Measurements from ENCODE around the gene PDZRN3. TPM values are rescaled to one million over a fixed set of nuclear protein-coding genes. Genes with fewer than 3 reads are reported as not detected.

The PDZRN3 gene
- total and polyA plus RNA-seq, 7 experiments from 2014 or later, result not detected

DNA sequence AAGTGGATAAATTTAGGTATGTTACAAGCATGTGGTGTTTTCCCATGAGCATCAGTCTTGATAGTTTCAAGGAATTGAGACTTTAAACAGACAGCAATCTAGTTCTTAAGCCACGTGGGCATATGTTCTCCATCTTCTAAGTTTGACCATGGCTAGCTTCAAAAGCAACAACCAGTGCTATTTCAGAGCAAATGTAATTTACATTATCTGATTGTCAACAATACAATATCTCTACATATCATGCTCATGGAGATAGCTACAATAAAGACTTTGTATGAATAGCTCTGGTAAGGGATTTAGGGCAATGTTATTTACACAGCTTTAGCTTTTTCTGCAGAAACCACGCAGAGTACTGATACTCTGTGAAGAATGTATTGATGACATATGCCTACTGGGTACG is 38.8 kb upstream of the PDZRN3 start:
- no peak for ATAC-seq
- intact Hi-C loops (cut with micrococcal nuclease), result no loop called here
- H3K9me3 ChIP-seq (ENCODE audit: control insufficient read depth in 2 of 3, low read length in 3 of 3), result no peaks in the 10 kb centered on the region
- Mint-ChIP-seq H3K27ac (no peak overlapping the region), H3K27me3 (peaks cover 0 to 12% (median 0%) of the 10 kb centered on the region in 5 donors), H3K4me1 (peaks cover 0 to 1% (median 0%) of the 10 kb centered on the region in 7 donors), H3K4me3 (no peak overlapping the region), H3K36me3 (peaks cover 0 to 3% (median 0%) of the 10 kb centered on the region in 5 donors), H3K9me3 (peaks cover 0 to 10% (median 4%) of the 10 kb centered on the region in 11 donors)
- peaks cover 0 to 2% of the 10 kb centered on the region in 2 donors for H3K27me3 ChIP-seq (ENCODE audit: control insufficient read depth in 2 of 2, insufficient read depth in 2 of 2, low read length in 2 of 2)
- ChIA-PET CTCF (no interaction called here), POLR2A (no interaction called here)
- H3K4me3 ChIP-seq (ENCODE audit: low read length), result no peak overlapping the region
- DNase-seq, result no peak
- no peaks in the 10 kb centered on the region for H3K36me3 ChIP-seq (ENCODE audit: control insufficient read depth in 2 of 3, insufficient read depth in 3 of 3, low read length in 3 of 3)
- no peak overlapping the region for H3K27ac ChIP-seq (ENCODE audit: low read depth, low read length)
- no peaks in the 10 kb centered on the region for H3K4me1 ChIP-seq (ENCODE audit: control insufficient read depth in 2 of 2, insufficient read depth in 2 of 2, low read length in 2 of 2)

DNA sequence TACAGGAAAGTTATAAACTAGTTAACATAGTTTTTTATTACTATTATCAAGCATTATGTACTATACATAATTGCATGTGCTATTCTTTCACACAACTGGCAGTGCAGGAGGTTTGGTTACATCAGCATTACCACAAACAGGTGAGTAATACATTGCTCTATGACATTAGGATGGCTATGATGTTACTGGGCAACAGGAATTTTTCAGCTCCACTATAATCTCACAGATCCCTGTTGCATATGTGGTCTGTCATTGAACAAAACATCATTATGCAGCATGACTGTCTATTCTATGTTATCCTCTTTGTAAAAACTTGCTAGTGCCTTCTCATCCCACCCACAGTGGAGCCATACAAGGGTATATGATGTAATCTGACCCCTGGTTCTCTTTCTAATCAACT is 36.5 kb upstream of the PDZRN3 start:
- ATAC-seq (no peak), DNase-seq (no peak)
- CTCF ChIA-PET, result interaction anchor here (0.7 kb wide), 1 partner anchor 135 kb away, joined by 4 read pairs; no protein-coding TSS in a partner anchor
- H3K27me3 ChIP-seq (ENCODE audit: control insufficient read depth in 2 of 2, insufficient read depth in 2 of 2, low read length in 2 of 2), result peaks cover 0 to 2% of the 10 kb centered on the region in 2 donors
- Mint-ChIP-seq H3K4me3 (no peak overlapping the region), H3K27ac (no peak overlapping the region), H3K36me3 (peaks cover 0 to 3% (median 0%) of the 10 kb centered on the region in 5 donors), H3K4me1 (peaks cover 0 to 2% (median 0%) of the 10 kb centered on the region in 7 donors), H3K9me3 (peaks cover 0 to 7% (median 0%) of the 10 kb centered on the region in 11 donors), H3K27me3 (peaks cover 0 to 8% (median 0%) of the 10 kb centered on the region in 5 donors)
- POLR2A ChIA-PET, result no interaction called here
- H3K4me3 ChIP-seq (ENCODE audit: low read length), result no peak overlapping the region
- no peaks in the 10 kb centered on the region for H3K9me3 ChIP-seq (ENCODE audit: control insufficient read depth in 2 of 3, low read length in 3 of 3)
- intact Hi-C loops (cut with micrococcal nuclease), result no loop called here
- no peak overlapping the region for H3K27ac ChIP-seq (ENCODE audit: low read depth, low read length)
- no peaks in the 10 kb centered on the region for H3K36me3 ChIP-seq (ENCODE audit: control insufficient read depth in 2 of 3, insufficient read depth in 3 of 3, low read length in 3 of 3)
- H3K4me1 ChIP-seq (ENCODE audit: control insufficient read depth in 2 of 2, insufficient read depth in 2 of 2, low read length in 2 of 2), result no peaks in the 10 kb centered on the region

DNA sequence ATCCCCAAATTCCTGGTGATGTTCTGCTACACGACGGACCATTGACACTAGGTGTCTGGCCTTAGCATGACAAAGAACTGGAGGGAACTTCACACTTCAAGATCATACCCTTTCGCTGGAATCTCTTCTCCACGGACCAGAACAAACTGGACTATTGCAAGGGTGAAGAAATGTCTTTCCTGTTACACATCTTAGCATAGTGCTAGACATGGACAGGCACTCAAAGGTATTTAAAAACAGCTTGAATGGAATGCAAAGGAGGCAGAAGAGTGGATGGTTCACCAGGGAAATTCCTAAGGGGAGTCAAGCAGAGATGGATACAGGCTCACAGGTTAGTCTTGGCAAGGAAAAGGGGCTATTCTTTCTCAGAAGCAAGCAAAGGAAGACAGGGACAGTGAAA is 33.5 kb upstream of the PDZRN3 start:
- peaks cover 0 to 4% (median 0%) of the 10 kb centered on the region in 5 donors for H3K27me3 Mint-ChIP-seq
- intact Hi-C loops (cut with micrococcal nuclease), result no loop called here
- no peak for DNase-seq
- no peak overlapping the region for H3K4me3 ChIP-seq (ENCODE audit: low read length)
- peaks cover 0 to 2% of the 10 kb centered on the region in 2 donors for H3K27me3 ChIP-seq (ENCODE audit: control insufficient read depth in 2 of 2, insufficient read depth in 2 of 2, low read length in 2 of 2)
- no peaks in the 10 kb centered on the region for H3K36me3 ChIP-seq (ENCODE audit: control insufficient read depth in 2 of 3, insufficient read depth in 3 of 3, low read length in 3 of 3)
- H3K36me3 Mint-ChIP-seq, result no peaks in the 10 kb centered on the region
- H3K27ac ChIP-seq (ENCODE audit: low read depth, low read length), result no peak overlapping the region
- CTCF ChIA-PET, result no interaction called here
- no peaks in the 10 kb centered on the region for H3K4me1 ChIP-seq (ENCODE audit: control insufficient read depth in 2 of 2, insufficient read depth in 2 of 2, low read length in 2 of 2)
- H3K4me1 Mint-ChIP-seq, result peaks cover 0 to 2% (median 0%) of the 10 kb centered on the region in 7 donors
- H3K9me3 Mint-ChIP-seq, result peaks cover 0 to 7% (median 1%) of the 10 kb centered on the region in 11 donors
- H3K27ac Mint-ChIP-seq, result no peak overlapping the region
- POLR2A ChIA-PET, result no interaction called here
- H3K9me3 ChIP-seq (ENCODE audit: control insufficient read depth in 2 of 3, low read length in 3 of 3), result no peaks in the 10 kb centered on the region
- ATAC-seq, result no peak
- H3K4me3 Mint-ChIP-seq, result no peak overlapping the region

DNA sequence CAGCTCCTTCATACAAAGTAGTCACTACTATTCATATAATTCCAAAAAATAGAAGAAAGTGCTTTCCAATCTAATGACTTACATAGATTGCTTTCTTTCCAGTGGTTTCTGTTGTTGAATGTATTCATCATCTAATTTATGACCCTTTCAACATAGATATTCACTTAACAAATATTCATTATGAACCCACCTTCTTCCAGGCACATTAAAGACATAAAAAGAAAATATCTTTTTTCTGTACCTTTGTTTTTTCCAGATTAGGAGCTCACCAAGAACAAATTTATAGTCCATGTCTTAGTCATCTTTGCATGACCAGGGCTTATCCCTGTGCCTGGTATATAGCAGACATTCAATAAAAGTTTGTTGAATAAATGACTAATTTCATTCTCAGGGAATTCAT is 32.4 kb upstream of the PDZRN3 start:
- Histone ChIP-seq H3K27me3 (ENCODE audit: control insufficient read depth in 2 of 2, insufficient read depth in 2 of 2, low read length in 2 of 2) (no peaks in the 10 kb centered on the region), H3K4me3 (ENCODE audit: low read length) (no peak overlapping the region), H3K9me3 (ENCODE audit: control insufficient read depth in 2 of 3, low read length in 3 of 3) (no peaks in the 10 kb centered on the region), H3K27ac (ENCODE audit: low read depth, low read length) (no peak overlapping the region), H3K36me3 (ENCODE audit: control insufficient read depth in 2 of 3, insufficient read depth in 3 of 3, low read length in 3 of 3) (no peaks in the 10 kb centered on the region), H3K4me1 (ENCODE audit: control insufficient read depth in 2 of 2, insufficient read depth in 2 of 2, low read length in 2 of 2) (no peaks in the 10 kb centered on the region)
- H3K4me1 Mint-ChIP-seq, result peaks cover 0 to 2% (median 0%) of the 10 kb centered on the region in 7 donors
- no peak for ATAC-seq
- no peak overlapping the region for H3K4me3 Mint-ChIP-seq
- no peak overlapping the region for H3K27ac Mint-ChIP-seq
- no peaks in the 10 kb centered on the region for H3K36me3 Mint-ChIP-seq
- DNase-seq, result no peak
- peaks cover 0 to 4% (median 0%) of the 10 kb centered on the region in 5 donors for H3K27me3 Mint-ChIP-seq
- intact Hi-C loops (cut with micrococcal nuclease), result no loop called here
- CTCF ChIA-PET, result no interaction called here
- peaks cover 0 to 7% (median 2%) of the 10 kb centered on the region in 11 donors for H3K9me3 Mint-ChIP-seq
- POLR2A ChIA-PET, result no interaction called here

DNA sequence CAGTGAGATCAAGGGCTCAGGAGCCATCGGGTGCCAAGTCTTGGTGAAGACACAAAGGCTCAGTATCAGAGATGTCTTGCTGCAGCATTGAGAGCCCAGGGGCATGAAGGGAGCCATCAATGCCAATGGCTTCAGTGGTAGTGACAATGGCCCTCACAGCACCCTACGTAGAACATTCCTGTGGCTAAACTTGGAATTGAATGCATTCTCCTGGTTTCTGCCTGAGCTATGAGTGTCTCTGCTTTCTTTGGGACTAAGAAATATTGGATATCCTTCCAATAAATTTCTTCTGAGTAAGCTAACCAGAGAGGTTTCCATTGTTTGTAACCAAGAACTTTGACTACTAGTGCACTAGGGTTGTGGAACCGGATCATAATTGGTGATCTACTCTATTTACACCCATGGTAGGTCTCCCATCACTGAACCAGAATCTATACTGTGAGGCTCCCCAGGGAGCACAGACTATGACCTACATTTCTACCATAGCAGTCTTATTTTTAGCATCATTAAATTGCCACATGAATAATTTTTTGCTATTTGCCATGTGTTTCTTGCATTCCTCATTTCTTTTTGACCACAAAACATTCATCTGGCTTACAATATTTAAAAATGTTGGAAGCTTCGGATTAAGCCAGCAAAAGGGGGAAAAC is 31.6 kb upstream of the PDZRN3 start:
- DNase-seq (no peak), ATAC-seq (no peak)
- CTCF ChIA-PET, result no interaction called here
- Histone ChIP-seq H3K4me3 (ENCODE audit: low read length) (no peak overlapping the region), H3K36me3 (ENCODE audit: control insufficient read depth in 2 of 3, insufficient read depth in 3 of 3, low read length in 3 of 3) (no peaks in the 10 kb centered on the region), H3K27me3 (ENCODE audit: control insufficient read depth in 2 of 2, insufficient read depth in 2 of 2, low read length in 2 of 2) (no peaks in the 10 kb centered on the region), H3K9me3 (ENCODE audit: control insufficient read depth in 2 of 3, low read length in 3 of 3) (no peaks in the 10 kb centered on the region), H3K4me1 (ENCODE audit: control insufficient read depth in 2 of 2, insufficient read depth in 2 of 2, low read length in 2 of 2) (no peaks in the 10 kb centered on the region), H3K27ac (ENCODE audit: low read depth, low read length) (no peak overlapping the region)
- H3K9me3 Mint-ChIP-seq, result peaks cover 0 to 5% (median 2%) of the 10 kb centered on the region in 11 donors
- POLR2A ChIA-PET, result no interaction called here
- no peaks in the 10 kb centered on the region for H3K36me3 Mint-ChIP-seq
- H3K4me3 Mint-ChIP-seq, result no peak overlapping the region
- intact Hi-C loops (cut with micrococcal nuclease), result no loop called here
- peaks cover 0 to 2% (median 0%) of the 10 kb centered on the region in 7 donors for H3K4me1 Mint-ChIP-seq
- no peak overlapping the region for H3K27ac Mint-ChIP-seq
- peaks cover 0 to under 1% (median 0%) of the 10 kb centered on the region in 5 donors for H3K27me3 Mint-ChIP-seq

DNA sequence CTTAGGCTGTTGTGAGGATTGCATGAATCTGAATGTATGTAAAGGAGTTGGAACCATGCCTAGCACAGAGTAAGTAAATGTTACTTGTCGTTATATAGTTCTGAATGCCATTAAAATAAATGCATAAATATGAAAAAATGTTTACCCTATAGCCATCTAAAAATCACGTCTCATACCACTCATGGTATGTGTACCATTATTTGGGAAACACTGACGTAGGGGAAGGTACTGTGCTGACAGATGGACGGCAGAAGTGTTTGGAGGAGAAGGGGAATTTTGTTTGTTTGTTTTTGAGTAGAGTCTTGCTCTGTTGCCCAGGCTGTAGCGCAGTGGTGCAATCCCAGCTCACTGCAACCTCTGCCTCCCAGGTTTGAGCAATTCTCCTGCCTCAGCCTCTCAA is 30.5 kb upstream of the PDZRN3 start:
- no peaks in the 10 kb centered on the region for H3K4me1 ChIP-seq (ENCODE audit: control insufficient read depth in 2 of 2, insufficient read depth in 2 of 2, low read length in 2 of 2)
- no peak for DNase-seq
- H3K9me3 ChIP-seq (ENCODE audit: control insufficient read depth in 2 of 3, low read length in 3 of 3), result no peaks in the 10 kb centered on the region
- intact Hi-C loops (cut with micrococcal nuclease), result no loop called here
- no peaks in the 10 kb centered on the region for H3K36me3 ChIP-seq (ENCODE audit: control insufficient read depth in 2 of 3, insufficient read depth in 3 of 3, low read length in 3 of 3)
- H3K27ac ChIP-seq (ENCODE audit: low read depth, low read length), result no peak overlapping the region
- Mint-ChIP-seq H3K27ac (no peak overlapping the region), H3K36me3 (no peaks in the 10 kb centered on the region), H3K9me3 (peaks cover 0 to 5% (median 2%) of the 10 kb centered on the region in 11 donors), H3K4me1 (peaks cover 0 to 2% (median 0%) of the 10 kb centered on the region in 7 donors), H3K4me3 (no peak overlapping the region), H3K27me3 (no peaks in the 10 kb centered on the region)
- ChIA-PET CTCF (no interaction called here), POLR2A (no interaction called here)
- no peak for ATAC-seq
- H3K4me3 ChIP-seq (ENCODE audit: low read length), result no peak overlapping the region
- no peaks in the 10 kb centered on the region for H3K27me3 ChIP-seq (ENCODE audit: control insufficient read depth in 2 of 2, insufficient read depth in 2 of 2, low read length in 2 of 2)

DNA sequence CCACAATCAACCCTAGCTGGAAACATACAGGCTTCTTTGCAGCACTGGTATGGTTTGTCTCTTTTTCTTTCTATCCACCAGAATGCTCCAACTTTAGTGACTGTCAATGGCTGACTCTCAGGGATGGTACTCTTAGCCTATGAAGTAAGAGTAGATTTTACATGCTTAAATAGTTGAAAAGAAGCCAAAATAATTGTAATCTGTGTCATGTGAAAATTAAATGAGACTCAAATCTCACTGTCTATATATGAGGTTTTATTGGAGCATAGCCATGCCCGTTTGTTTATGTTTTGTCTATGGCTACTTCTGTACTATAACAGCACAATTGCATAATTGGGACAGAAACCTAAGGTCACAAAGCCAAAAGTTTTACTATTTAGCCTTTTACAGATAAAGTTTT is 29.1 kb upstream of the PDZRN3 start:
- intact Hi-C loops (cut with micrococcal nuclease), result no loop called here
- Histone ChIP-seq H3K36me3 (ENCODE audit: control insufficient read depth in 2 of 3, insufficient read depth in 3 of 3, low read length in 3 of 3) (no peaks in the 10 kb centered on the region), H3K9me3 (ENCODE audit: control insufficient read depth in 2 of 3, low read length in 3 of 3) (no peaks in the 10 kb centered on the region), H3K27me3 (ENCODE audit: control insufficient read depth in 2 of 2, insufficient read depth in 2 of 2, low read length in 2 of 2) (no peaks in the 10 kb centered on the region), H3K4me3 (ENCODE audit: low read length) (no peak overlapping the region), H3K4me1 (ENCODE audit: control insufficient read depth in 2 of 2, insufficient read depth in 2 of 2, low read length in 2 of 2) (no peaks in the 10 kb centered on the region), H3K27ac (ENCODE audit: low read depth, low read length) (no peak overlapping the region)
- H3K27ac Mint-ChIP-seq, result no peak overlapping the region
- no peak overlapping the region for H3K4me3 Mint-ChIP-seq
- ATAC-seq (no peak), DNase-seq (no peak)
- H3K27me3 Mint-ChIP-seq, result peaks cover 0 to 4% (median 0%) of the 10 kb centered on the region in 5 donors
- no peaks in the 10 kb centered on the region for H3K36me3 Mint-ChIP-seq
- H3K4me1 Mint-ChIP-seq, result peaks cover 0 to 2% (median 0%) of the 10 kb centered on the region in 7 donors
- CTCF ChIA-PET, result no interaction called here
- peaks cover 0 to 5% (median 0%) of the 10 kb centered on the region in 11 donors for H3K9me3 Mint-ChIP-seq
- POLR2A ChIA-PET, result no interaction called here

Data from naive thymus-derived CD4-positive, alpha-beta T cell (primary cell).